Spleen (tissue), 7 donors: ENCODE data around the gene TRIM69.
"Not testable (repeated sequence)": the region's sequence is repeated elsewhere in the genome, so short reads cannot be mapped to it uniquely, and the experiment has no call there.

Experiments
- POLR2AphosphoS5 ChIP-seq, 3 donors: sonication (generic); formaldehyde crosslinking; IDR thresholded peaks; one replicate each; pipeline ENCODE4 v1.5.1; 2017; ENCODE audit warnings: antibody characterized with exemption in 3 of 3
- TF ChIP-seq, protein P1 (sequence below), 11 experiments: fragments of 200-600 bp in 7 of 11; fragments of 450-650 bp in 4 of 11; sonication (generic) in 4 of 11; IDR thresholded peaks in 8 of 11; conservative IDR thresholded peaks in 3 of 11; 1 replicate in 7 of 11; 2 replicates in 4 of 11; pipeline versions ENCODE4 v1.4.0 to v1.8.0; 2016 to 2021; ENCODE audit warnings: antibody characterized with exemption in 11 of 11, inconsistent platforms in 4 of 11, mild to moderate bottlenecking in 1 of 11
- donor health status: DM: no; HTN: no; CAD: no; lungs with moderate emphysema.
- donor health status: DM: no; HTN: no; CAD: no.
- donor health status: DM: no; HTN: no; CAD: no.

DNA sequence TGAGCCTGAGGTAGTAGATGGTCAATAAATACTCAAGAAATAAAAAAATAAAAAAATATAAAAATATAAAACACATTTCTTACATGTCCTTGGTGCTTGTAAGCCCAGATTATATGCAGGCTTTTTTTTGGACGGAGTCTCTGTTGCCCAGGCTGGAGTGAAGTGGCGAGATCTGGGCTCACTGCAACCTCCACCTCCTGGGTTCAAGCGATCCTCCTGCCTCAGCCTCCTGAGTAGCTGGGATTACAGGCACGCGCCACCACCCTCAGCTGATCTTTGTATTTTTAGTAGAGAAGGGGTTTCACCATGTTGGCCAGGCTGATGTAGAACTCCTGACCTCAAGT, 8.1 kb upstream of the TRIM69 start:
- not testable (repeated sequence) for TF ChIP-seq POLR2AphosphoS5 (IDR thresholded peaks at IDR 0.05)
- TF ChIP-seq, protein P1, sequence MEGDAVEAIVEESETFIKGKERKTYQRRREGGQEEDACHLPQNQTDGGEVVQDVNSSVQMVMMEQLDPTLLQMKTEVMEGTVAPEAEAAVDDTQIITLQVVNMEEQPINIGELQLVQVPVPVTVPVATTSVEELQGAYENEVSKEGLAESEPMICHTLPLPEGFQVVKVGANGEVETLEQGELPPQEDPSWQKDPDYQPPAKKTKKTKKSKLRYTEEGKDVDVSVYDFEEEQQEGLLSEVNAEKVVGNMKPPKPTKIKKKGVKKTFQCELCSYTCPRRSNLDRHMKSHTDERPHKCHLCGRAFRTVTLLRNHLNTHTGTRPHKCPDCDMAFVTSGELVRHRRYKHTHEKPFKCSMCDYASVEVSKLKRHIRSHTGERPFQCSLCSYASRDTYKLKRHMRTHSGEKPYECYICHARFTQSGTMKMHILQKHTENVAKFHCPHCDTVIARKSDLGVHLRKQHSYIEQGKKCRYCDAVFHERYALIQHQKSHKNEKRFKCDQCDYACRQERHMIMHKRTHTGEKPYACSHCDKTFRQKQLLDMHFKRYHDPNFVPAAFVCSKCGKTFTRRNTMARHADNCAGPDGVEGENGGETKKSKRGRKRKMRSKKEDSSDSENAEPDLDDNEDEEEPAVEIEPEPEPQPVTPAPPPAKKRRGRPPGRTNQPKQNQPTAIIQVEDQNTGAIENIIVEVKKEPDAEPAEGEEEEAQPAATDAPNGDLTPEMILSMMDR (IDR thresholded peaks at IDR 0.05 in 8 of 11, conservative IDR thresholded peaks at IDR 0.05 in 3 of 11): not testable (repeated sequence)
